ENCODE results near the gene UBE2R2.

The UBE2R2 gene

GRCh38 chr9:33894316-33894715, 77.4 kb downstream of the UBE2R2 start:
- in situ Hi-C loops (cut with HindIII; ENCODE audit: low sequenced_read_pairs), result no loop called here
- DNase-seq (ENCODE audit: low read depth), result no peak
- no peak for TF ChIP-seq CTCF (IDR thresholded peaks at IDR 0.05; ENCODE audit: low read depth, low read length, missing control alignments)
- no peak overlapping the region for H3K4me3 ChIP-seq (ENCODE audit: low read depth, low read length)

- in situ Hi-C loops (cut with HindIII; ENCODE audit: low sequenced_read_pairs), result no loop called here
- no peak overlapping the region for H3K4me3 ChIP-seq (ENCODE audit: low read depth, low read length)
- DNase-seq (ENCODE audit: low read depth), result no peak
- no peak for TF ChIP-seq CTCF (IDR thresholded peaks at IDR 0.05; ENCODE audit: low read depth, low read length, missing control alignments)
Measured at GRCh38 chr9:33903157-33903780, 86.3 kb downstream of the UBE2R2 start.

- H3K4me3 ChIP-seq (ENCODE audit: low read depth, low read length), result no peak overlapping the region
- no peak for DNase-seq (ENCODE audit: low read depth)
- in situ Hi-C loops (cut with HindIII; ENCODE audit: low sequenced_read_pairs), result no loop called here
- no peak for TF ChIP-seq CTCF (IDR thresholded peaks at IDR 0.05; ENCODE audit: low read depth, low read length, missing control alignments)
Measured at GRCh38 chr9:33905137-33905536, 88.2 kb downstream of the UBE2R2 start.

GRCh38 chr9:33906769-33907168, 89.8 kb downstream of the UBE2R2 start:
- DNase-seq (ENCODE audit: low read depth), result no peak
- no peak for TF ChIP-seq CTCF (IDR thresholded peaks at IDR 0.05; ENCODE audit: low read depth, low read length, missing control alignments)
- no peak overlapping the region for H3K4me3 ChIP-seq (ENCODE audit: low read depth, low read length)
- in situ Hi-C loops (cut with HindIII; ENCODE audit: low sequenced_read_pairs), result no loop called here

GRCh38 chr9:33907347-33907746, 90.4 kb downstream of the UBE2R2 start:
- TF ChIP-seq CTCF (IDR thresholded peaks at IDR 0.05; ENCODE audit: low read depth, low read length, missing control alignments), result no peak
- DNase-seq (ENCODE audit: low read depth), result no peak
- no peak overlapping the region for H3K4me3 ChIP-seq (ENCODE audit: low read depth, low read length)
- in situ Hi-C loops (cut with HindIII; ENCODE audit: low sequenced_read_pairs), result no loop called here

- TF ChIP-seq CTCF (IDR thresholded peaks at IDR 0.05; ENCODE audit: low read depth, low read length, missing control alignments), result no peak
- no peak overlapping the region for H3K4me3 ChIP-seq (ENCODE audit: low read depth, low read length)
- in situ Hi-C loops (cut with HindIII; ENCODE audit: low sequenced_read_pairs), result no loop called here
- no peak for DNase-seq (ENCODE audit: low read depth)
Measured at GRCh38 chr9:33908114-33908513, 91.2 kb downstream of the UBE2R2 start.

Data from astrocyte of the cerebellum (primary cell).